HG03039 (cell line): Measurements from ENCODE around the gene PRPF4.

ENCODE experiments used
- ATAC-seq: cut with Tn5 transposase; IDR thresholded peaks from one replicate; pipeline ENCODE4 v1.9.1; 2021; ENCODE audit warnings: mild to moderate bottlenecking, moderate library complexity; ENCODE audit not compliant: unreplicated experiment

The PRPF4 gene

DNA sequence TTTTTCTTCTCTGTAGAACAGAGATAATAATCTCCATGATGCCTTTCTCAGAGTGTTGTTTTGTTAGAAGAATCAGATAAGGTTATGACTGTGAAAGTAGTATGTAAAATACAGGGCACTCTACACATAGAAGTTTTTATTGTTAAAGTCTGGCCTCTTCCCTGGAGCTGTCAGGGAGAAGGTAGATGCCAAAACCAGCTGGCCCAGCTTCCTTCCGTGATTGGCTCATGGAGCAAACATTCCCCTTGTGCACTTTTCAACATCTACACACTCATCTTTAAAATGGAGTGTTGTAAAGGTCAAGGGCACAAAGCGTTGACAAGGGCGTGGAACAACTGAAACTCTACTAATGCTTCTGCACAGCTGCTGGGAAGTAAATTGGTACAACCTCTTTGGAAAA, 35.1 kb downstream of the PRPF4 start:
- no peak for ATAC-seq

DNA sequence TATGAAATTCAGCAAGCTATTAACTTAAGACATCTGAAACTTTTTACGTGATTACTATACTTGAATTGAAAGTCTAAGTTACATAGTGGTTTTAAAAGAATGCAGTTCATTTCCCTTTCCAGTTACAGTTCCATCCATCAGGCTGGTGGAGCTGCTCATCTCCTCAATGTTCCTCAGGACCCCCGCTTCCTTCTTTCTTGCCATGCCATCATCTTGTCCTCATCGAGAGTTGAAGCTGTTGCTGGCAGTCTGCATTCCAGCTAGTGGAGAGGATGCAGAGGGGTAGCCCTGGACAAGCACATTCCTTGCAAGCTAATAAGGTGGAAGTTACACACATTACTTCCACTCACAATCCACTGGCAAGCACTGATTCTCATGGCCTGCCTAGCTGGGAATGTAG, 36.5 kb downstream of the PRPF4 start:
- ATAC-seq, result no peak

DNA sequence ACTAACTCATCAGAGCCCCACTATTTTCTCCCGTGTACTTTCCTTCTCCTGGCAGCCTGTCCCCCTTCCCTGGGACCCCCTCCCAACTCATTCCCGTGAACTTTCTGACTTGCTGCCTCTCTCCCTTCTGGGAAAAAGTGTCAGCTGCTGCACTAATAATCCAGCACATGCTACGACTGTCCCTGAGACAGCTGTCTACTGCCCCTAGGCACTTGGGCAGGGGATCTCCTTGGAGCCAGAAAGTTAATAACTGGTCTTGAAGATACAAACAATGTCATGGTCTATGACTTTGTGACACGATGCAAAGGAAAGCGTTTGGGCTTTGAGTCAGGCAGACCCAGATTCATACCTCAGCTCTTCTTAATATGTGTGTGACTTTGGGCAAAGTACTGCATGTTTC, 37.8 kb downstream of the PRPF4 start:
- ATAC-seq, result no peak

DNA sequence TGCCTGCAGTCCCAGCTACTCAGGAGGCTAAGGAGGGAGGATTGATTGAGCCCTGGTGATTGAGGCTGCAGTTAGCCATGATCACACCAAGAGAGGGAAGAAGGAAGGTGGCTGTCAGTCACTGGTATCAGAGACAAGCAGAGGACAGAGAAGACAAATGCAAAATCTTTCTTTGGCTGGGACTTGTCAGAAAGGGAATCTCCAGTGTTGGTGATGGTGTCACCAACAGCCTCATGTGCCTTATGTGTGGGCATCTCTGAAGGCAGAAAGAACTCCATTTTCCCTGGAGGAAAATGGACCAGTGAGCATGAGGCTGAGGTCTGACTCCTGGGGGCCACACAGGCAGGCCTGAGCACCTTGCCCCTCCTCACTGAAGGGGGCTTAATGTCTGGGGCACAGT, 39.8 kb downstream of the PRPF4 start:
- ATAC-seq, result no peak

DNA sequence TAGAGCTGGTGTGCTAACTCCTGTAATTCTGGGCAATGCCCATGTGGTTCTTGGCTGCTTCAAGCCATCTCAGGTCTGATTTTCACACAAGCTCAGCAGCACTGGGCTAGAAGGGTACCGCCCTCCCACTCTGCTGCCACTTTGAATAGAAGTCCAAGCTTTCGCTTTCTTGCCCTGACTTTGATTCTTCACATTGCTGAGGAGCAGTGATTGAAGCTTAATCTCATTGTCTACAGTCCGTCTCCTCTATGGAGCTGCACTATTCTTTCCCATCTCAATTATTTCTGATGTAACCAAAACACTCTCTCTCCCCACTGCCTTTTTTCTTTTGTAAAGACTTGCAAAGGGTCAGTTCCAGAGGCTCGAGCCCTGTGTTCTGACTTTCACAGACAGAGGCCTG, 40.6 kb downstream of the PRPF4 start:
- ATAC-seq, result no peak

DNA sequence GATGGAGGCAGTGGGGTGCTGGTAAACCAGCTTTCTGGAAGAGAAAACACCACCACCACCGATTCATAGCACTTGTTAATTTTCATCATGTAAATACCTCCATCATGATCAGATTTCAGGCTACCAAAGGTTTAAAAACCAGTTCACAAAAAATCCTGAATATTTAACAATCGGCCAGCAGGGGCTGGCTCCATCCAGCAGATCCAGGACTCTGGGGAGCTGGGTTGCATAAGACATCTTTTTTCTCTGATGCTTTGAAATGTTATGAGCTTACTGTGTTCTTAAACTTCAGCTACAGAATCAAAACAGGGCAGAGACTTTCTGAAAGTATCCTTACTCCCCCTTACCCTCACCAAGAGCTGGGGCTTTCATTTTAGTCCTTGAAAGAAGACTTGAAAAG, 42.3 kb downstream of the PRPF4 start:
- no peak for ATAC-seq

DNA sequence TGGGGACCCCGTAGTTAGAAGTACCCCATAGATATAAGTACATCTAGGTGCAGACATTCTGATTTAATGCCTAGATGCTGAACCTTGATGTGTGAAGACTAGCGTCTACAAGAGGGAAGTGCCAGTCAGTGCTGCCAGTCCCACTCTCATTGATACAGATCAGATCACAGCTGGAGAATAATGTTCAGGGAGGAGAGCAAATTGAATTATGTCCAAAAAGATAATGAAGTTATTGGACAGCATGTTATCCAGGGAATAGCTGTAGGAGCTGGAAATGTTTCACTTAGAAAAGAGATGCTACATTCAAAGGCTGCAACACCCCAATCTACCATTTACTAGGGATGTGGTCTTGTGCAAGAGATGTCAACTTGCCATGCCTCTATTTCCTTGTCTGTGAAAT, 43.6 kb downstream of the PRPF4 start:
- no peak for ATAC-seq

DNA sequence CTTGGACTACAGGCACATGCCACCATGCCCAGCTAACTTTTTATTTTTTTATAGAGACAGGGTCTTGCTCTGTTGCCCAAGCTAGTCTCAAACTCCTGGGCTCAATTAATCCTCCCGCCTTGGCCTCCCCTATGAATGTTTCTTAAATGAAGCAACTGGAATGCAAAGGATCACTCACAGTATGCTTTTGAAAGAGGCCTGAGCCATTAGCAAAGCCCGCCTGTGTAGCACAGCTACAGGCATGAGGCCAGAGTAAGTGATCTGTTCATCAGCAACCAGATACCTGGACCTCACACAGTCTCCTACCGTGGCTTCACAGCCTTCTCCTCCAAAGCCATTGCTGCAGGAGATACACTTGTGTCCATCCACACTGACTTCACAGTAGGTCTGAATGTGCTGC, 44.6 kb downstream of the PRPF4 start:
- ATAC-seq, result no peak

DNA sequence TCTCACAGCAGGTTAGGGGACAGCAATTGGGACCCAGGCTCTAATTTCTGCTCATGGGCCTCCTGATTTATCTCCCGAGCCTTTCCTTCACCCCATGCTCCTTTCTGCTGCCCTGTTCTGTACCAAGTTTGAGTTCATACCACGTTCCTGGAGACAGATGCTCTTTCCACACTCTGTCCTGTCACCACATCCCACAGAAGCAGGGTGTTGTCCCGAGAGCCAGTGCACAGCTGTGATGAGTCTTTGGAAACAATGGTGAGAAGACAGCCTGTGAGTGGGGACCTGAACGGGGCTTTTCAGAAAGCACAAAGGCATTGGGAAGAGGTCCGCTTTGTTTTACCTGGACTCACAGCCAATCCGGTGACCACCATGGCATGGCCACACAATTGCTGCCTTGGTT, 47.2 kb downstream of the PRPF4 start:
- no peak for ATAC-seq

DNA sequence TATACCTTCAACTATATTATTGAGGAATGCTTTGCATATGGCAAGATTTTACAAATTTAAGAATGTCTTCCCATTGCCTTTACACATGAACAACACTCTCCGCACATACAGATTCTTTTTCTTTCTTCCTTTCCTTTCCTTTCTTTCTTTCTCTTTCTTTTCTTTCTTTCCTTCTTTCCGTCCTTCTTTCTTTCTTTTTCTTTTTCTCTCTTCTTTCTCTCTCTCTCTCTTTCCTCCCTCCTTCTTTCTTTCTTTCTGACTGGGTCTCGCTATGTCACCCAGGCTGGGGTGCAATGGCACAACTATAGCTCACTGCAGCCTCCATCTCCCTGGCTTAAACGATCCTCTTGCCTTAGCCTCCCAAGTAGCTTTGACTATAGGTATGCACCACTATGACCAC, 50.8 kb downstream of the PRPF4 start:
- no peak for ATAC-seq

DNA sequence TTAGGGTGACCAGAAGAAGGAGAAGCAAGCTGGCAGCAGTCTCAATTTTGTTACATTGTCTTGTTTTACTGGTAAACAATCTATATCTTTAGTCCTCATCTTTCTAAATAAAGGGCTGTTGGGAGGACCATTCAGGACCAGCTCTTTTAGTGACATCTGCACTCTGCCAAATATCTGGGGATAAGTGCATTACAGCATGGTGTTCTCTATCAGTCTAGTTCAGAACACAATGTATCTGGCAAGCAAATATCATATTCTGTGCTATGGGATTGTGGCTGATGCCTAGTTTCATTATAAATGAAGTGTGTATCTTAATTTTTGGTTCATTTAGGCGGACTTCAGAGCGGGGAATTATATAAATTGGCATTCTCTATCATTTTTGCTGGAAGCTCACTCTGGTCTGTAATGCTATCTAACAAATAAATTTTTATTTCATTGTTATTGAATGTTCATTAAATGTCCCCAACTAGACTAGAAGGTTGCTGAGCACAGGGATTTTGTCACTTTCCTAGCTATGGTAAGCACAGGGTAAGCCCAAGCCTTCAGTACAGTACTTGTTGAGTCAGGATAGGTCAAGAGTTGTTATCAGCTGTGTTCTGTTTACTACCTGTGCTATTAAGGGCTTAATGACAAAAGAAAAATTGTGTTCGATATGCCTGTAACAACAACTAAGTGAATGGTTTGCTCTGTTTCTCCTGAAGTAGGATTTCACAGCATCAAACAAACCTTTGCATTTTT, 52.8 kb downstream of the PRPF4 start:
- ATAC-seq, result no peak

DNA sequence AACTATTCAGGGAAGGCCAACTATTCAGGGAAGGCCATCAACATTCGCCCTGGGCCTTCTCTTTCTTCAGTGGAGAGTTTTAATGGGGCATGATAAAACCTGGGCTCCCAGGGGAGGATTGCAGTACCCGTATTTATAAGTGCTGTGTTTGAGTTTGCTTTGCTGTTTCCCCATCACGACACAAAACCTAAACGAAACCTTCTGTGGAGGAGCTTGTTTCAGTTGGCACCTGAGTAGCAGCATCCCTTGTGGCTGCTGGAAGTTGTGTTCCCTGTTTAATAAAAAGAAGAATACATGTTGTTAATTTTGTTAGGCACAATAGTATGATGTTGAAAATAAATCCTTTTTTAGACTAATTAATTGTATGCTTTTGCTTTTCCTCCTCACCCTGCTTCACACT, 56.3 kb downstream of the PRPF4 start:
- ATAC-seq, result no peak

DNA sequence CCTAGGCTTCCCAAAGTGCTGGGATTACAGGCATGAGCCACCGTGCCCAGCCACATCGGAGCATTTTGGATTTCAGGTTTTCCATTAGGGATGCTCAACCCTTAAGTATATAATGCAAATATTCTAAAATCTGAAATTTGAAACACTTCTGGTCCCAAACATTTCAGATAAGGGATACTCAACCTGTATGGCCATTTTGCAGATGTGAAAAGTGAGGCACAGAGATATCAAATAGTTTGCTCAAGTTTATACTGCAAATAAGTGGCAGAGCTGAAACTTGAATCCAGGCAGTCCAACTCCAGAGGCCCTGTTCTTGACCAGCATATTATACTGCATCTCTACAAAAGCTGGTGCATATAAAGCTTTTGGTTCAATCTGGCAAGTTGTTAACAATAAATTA, 62.3 kb downstream of the PRPF4 start:
- no peak for ATAC-seq

DNA sequence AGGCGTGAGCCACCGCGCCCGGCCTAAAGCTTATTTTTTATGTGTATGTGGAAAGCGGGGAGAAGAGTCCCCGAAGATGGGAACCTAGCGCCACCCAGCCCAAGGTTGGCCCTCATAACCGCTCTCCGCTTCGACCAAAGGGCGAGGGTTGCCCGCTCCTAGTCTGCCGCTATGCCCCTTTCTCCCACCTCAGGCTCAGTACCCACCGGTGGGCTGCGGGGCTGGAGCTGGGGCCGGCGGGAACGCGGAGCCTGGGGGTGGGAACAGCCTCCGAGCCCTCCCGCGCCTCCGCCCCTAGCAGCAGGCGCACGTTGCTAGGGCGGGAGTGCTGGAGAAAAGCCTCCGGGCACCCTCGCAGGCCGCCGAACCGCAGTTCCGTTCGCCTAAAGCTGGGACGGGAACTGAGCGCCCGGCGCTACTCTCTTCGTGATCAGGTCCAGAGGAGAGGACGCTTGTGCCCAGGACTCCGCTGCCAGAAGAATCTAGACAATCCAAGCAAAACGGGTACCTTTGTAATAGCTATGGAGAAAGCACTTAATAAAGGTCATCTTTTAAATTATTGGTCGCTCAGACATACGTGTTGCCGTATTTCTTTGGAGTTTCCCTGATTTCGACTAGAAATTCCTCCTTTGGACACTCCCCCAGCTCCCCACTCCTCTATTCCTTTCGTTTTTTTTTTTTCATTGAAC, 64.7 kb downstream of the PRPF4 start, which contains the start of gene WDR31:
Gene WDR31, minus strand, starts transcription at position 265 of the 689 bp plus-strand sequence. CDS start 8,253 bp downstream, outside the sequence.
- peak; percentile 95 for ATAC-seq

DNA sequence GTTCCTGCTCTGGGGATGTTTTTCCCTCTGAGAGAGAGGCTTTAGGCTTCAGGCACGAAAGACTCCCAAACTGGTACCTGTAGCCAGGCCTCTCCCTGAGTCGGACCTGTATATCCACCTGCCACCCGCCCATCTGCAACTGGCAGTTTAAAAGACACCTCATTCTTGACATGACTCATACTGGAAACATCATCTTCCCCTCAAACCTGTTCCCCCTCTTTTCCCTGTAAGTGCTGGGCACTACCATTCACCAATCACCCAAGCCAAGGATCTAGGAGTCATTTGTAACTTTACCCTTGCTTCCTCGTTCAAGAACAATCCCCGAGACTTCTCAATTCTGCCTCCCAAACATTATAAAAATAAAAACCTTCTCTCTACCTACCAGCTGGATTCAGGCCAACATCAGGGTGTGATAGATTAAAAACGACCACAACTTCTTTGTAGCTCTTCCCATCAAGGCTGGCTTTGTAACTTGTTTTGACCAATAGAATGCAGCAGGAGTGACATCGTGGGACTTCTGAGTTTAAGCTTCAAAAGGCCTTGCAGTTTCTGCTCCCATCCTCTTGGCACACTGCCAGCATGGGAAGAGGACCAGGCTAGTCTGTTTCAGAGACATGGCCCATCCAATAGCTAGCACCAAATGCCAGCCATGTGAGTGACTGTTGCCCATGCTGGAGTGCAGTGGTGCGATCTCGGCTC, 66.4 kb downstream of the PRPF4 start:
- no peak for ATAC-seq
